ENCODE results near the gene SGMS1.

GRCh38 chr10:50603151-50603850, 20.5 kb downstream of the SGMS1 start:
- TF ChIP-seq, protein P1, sequence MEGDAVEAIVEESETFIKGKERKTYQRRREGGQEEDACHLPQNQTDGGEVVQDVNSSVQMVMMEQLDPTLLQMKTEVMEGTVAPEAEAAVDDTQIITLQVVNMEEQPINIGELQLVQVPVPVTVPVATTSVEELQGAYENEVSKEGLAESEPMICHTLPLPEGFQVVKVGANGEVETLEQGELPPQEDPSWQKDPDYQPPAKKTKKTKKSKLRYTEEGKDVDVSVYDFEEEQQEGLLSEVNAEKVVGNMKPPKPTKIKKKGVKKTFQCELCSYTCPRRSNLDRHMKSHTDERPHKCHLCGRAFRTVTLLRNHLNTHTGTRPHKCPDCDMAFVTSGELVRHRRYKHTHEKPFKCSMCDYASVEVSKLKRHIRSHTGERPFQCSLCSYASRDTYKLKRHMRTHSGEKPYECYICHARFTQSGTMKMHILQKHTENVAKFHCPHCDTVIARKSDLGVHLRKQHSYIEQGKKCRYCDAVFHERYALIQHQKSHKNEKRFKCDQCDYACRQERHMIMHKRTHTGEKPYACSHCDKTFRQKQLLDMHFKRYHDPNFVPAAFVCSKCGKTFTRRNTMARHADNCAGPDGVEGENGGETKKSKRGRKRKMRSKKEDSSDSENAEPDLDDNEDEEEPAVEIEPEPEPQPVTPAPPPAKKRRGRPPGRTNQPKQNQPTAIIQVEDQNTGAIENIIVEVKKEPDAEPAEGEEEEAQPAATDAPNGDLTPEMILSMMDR (IDR thresholded peaks at IDR 0.05): no peak
- TF ChIP-seq POLR2A (IDR thresholded peaks at IDR 0.05): no peak

Measured in heart left ventricle (tissue), 13 donors.